WERI-Rb-1 (cell line): ENCODE measurements around the gene CAGE1.

Source experiments
- DNase-seq: peaks from one replicate; pipeline ENCODE4 v3.0.0-alpha.2; 2020
- H3K27ac ChIP-seq: fragments of 250-450 bp; sonication (Bioruptor Pico); 2 replicates; pipeline ENCODE4 v1.5.1; 2020; ENCODE audit warnings: mild to moderate bottlenecking, moderate library complexity
- H3K27me3 ChIP-seq: fragments of 250-450 bp; sonication (Bioruptor Pico); 2 replicates; pipeline ENCODE4 v1.5.1; 2021; ENCODE audit warnings: mild to moderate bottlenecking, low read depth, moderate library complexity; ENCODE audit not compliant: insufficient read depth, severe bottlenecking
- H3K36me3 ChIP-seq: fragments of 250-450 bp; sonication (Bioruptor Pico); 2 replicates; pipeline ENCODE4 v1.5.1; 2020; ENCODE audit warnings: mild to moderate bottlenecking, moderate library complexity
- H3K4me3 ChIP-seq: 2 replicates; pipeline ENCODE4 v1.5.1; 2011; ENCODE audit warnings: low read depth, mild to moderate bottlenecking, control low read depth, low read length
- H3K9me3 ChIP-seq: fragments of 250-450 bp; sonication (Bioruptor Pico); 2 replicates; pipeline ENCODE4 v1.5.1; 2021; ENCODE audit warnings: mild to moderate bottlenecking, moderate library complexity; ENCODE audit not compliant: severe bottlenecking
- CTCF ChIP-seq: IDR thresholded peaks from 2 replicates; pipeline ENCODE4 v1.5.1; 2011; ENCODE audit warnings: low read depth, mild to moderate bottlenecking, control low read depth, inconsistent platforms, low read length

Gene CAGE1

GRCh38 chr6:7296602-7297001 lies 92.9 kb downstream of the CAGE1 start:
- Histone ChIP-seq H3K36me3 (peaks cover 95% of the 10 kb centered on the region), H3K27ac (no peak overlapping the region), H3K4me3 (no peak overlapping the region), H3K9me3 (no peaks in the 10 kb centered on the region), H3K27me3 (no peaks in the 10 kb centered on the region)
- no peak for TF ChIP-seq CTCF
- no peak for DNase-seq

- Histone ChIP-seq H3K9me3 (no peaks in the 10 kb centered on the region), H3K4me3 (no peak overlapping the region), H3K27me3 (no peaks in the 10 kb centered on the region), H3K27ac (no peak overlapping the region), H3K36me3 (peaks cover 92% of the 10 kb centered on the region)
- no peak for DNase-seq
- TF ChIP-seq CTCF = no peak
Measured at GRCh38 chr6:7295916-7296315, 93.6 kb downstream of the CAGE1 start.

GRCh38 chr6:7292596-7293255 lies 96.8 kb downstream of the CAGE1 start:
- Histone ChIP-seq H3K27ac (no peak overlapping the region), H3K9me3 (no peaks in the 10 kb centered on the region), H3K27me3 (no peaks in the 10 kb centered on the region), H3K4me3 (no peak overlapping the region), H3K36me3 (peaks cover 82% of the 10 kb centered on the region)
- no peak for TF ChIP-seq CTCF
- no peak for DNase-seq

GRCh38 chr6:7290079-7290478 lies 99.5 kb downstream of the CAGE1 start:
- Histone ChIP-seq H3K36me3 (peaks cover 77% of the 10 kb centered on the region), H3K27me3 (no peaks in the 10 kb centered on the region), H3K4me3 (no peak overlapping the region), H3K27ac (no peak overlapping the region), H3K9me3 (no peaks in the 10 kb centered on the region)
- DNase-seq = no peak
- no peak for TF ChIP-seq CTCF

- no peak for DNase-seq
- TF ChIP-seq CTCF = no peak
- Histone ChIP-seq H3K4me3 (no peak overlapping the region), H3K27me3 (no peaks in the 10 kb centered on the region), H3K36me3 (peaks cover 45% of the 10 kb centered on the region), H3K27ac (no peak overlapping the region), H3K9me3 (no peaks in the 10 kb centered on the region)
Measured at GRCh38 chr6:7285416-7285815, 104.1 kb downstream of the CAGE1 start.

GRCh38 chr6:7283676-7284075 lies 105.9 kb downstream of the CAGE1 start:
- peaks cover 28% of the 10 kb centered on the region for H3K36me3 ChIP-seq
- no peaks in the 10 kb centered on the region for H3K9me3 ChIP-seq
- H3K27ac ChIP-seq = no peak overlapping the region
- no peak for DNase-seq
- no peak for TF ChIP-seq CTCF
- no peaks in the 10 kb centered on the region for H3K27me3 ChIP-seq
- H3K4me3 ChIP-seq = no peak overlapping the region
